ENCODE data around the gene CPED1.

DNA sequence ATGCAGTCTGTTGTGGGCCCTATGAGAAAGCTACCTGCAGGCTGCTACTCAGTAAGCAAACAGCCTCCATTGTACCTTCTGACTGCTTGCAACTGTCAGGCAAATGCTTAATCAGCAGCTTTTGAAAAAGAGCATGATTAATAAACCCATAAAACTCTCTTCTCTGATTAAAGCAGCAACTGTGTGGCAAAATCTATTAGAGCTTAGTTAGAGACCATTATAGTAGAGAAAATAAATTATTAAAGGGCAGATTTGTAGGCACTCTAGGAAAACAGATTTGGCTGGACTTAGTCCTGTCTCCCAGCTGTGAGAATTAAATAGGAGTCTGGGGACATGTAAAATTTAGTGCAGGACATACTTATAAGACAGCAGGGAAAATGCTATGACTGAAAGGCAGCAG, 207.8 kb downstream of the CPED1 start:
- TF ChIP-seq CBFB (CRISPR knock-in tag; IDR thresholded peaks at IDR 0.05; ENCODE audit: low read depth) (no peak), FOXK1 (CRISPR knock-in tag; IDR thresholded peaks at IDR 0.05) (no peak), IRF2 (CRISPR knock-in tag; IDR thresholded peaks at IDR 0.05; ENCODE audit: borderline replicate concordance, low read depth) (no peak), TEAD1 (CRISPR knock-in tag; IDR thresholded peaks at IDR 0.05) (no peak)
- TF ChIP-seq, protein P1, sequence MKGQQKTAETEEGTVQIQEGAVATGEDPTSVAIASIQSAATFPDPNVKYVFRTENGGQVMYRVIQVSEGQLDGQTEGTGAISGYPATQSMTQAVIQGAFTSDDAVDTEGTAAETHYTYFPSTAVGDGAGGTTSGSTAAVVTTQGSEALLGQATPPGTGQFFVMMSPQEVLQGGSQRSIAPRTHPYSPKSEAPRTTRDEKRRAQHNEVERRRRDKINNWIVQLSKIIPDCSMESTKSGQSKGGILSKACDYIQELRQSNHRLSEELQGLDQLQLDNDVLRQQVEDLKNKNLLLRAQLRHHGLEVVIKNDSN (CRISPR knock-in tag; IDR thresholded peaks at IDR 0.05), result no peak
- TF ChIP-seq, protein P2, sequence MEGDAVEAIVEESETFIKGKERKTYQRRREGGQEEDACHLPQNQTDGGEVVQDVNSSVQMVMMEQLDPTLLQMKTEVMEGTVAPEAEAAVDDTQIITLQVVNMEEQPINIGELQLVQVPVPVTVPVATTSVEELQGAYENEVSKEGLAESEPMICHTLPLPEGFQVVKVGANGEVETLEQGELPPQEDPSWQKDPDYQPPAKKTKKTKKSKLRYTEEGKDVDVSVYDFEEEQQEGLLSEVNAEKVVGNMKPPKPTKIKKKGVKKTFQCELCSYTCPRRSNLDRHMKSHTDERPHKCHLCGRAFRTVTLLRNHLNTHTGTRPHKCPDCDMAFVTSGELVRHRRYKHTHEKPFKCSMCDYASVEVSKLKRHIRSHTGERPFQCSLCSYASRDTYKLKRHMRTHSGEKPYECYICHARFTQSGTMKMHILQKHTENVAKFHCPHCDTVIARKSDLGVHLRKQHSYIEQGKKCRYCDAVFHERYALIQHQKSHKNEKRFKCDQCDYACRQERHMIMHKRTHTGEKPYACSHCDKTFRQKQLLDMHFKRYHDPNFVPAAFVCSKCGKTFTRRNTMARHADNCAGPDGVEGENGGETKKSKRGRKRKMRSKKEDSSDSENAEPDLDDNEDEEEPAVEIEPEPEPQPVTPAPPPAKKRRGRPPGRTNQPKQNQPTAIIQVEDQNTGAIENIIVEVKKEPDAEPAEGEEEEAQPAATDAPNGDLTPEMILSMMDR (IDR thresholded peaks at IDR 0.05), result no peak

Data from WTC11 (cell line).